GM19035 (cell line): Measurements from ENCODE around the gene CASP5.
"Not testable (repeated sequence)": the region's sequence is repeated elsewhere in the genome, so short reads cannot be mapped to it uniquely, and the experiment has no call there.

Experiments
- ATAC-seq: cut with Tn5 transposase; IDR thresholded peaks from one replicate; pipeline ENCODE4 v1.9.1; 2021; ENCODE audit not compliant: unreplicated experiment

Gene CASP5

GRCh38 chr11:105033781-105034180 lies 10.8 kb upstream of the CASP5 start:
- ATAC-seq, result no peak

GRCh38 chr11:105033343-105033742 lies 10.4 kb upstream of the CASP5 start:
- ATAC-seq, result no peak

GRCh38 chr11:105032495-105032894 lies 9.5 kb upstream of the CASP5 start:
- no peak for ATAC-seq

DNA sequence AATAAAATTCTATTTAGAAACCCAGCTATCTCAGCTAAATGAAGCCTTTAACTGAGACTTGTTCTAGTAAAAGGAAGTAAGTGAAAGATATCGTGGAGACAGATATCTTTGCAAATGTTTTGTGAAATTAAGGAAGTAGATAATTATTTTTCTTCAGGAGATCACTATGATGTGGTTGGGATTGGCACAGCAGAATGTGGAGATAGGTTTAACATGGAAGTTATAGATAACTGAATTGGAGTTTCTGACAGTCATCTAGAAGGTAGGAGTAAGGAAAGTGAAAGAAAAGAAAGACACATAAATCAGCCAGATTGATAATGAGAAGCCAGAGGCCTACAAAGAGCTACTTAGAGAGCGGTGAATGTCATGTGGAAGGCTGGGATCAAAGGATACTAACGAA lies 4.7 kb upstream of the CASP5 start:
- ATAC-seq, result no peak

DNA sequence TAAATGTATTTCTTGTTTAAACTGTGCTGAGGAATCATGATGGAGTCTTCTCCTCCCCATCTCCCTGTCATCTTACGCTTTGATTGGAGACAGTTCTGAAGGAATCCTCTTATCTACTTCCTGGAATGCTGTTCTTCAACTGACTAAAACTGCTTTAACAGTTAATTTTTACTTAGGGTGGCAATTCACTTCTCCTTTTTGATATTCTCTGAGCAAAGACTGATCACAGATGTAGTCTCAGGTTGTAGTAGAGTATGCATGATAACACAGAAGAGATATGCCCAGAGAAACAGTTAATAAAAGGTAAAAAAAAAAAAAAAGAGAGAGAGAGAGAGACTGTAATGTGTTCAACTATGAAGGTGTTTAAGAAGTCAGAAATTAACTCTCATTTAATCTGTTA lies 1.4 kb upstream of the CASP5 start:
- no peak for ATAC-seq

DNA sequence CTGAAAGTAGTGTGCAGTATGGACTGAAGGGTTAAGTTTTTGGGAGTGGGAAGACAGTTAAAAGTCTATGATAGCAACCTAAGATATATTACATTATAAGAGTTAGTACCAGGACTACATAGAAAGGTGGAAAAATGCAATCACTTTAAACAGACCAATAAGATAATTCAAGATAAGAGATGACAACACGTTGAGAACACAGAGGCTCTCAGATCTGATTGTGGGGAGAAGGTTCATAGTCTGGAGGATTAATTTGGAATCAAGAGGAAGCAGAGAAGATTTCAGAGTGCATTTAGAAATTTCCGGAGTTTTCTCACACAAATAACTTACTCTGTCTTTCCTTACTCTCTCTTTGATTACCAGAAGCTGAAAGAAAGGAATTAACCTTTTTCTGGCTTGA lies 441 bp downstream of the CASP5 start:
- no peak for ATAC-seq

DNA sequence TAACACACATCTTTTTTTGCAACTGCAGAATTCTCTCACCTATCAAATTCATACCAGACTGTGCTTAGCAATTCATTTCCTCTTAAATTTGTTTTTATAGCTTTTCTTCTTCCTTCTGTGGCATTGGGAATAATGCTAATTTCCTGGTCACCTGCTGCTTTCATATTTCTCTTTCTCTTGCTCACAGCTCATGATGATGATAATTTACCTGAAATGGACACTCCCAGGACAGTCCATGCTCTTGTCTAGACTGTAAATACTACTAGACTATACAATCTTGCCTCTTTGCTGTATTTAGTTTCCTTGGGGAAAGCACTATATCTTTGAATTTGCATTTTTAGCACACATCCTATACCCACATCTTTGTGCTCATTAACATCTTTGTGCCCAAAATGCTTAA lies 15.5 kb downstream of the CASP5 start:
- no peak for ATAC-seq

GRCh38 chr11:105005451-105005845 lies 17.5 kb downstream of the CASP5 start:
- no peak for ATAC-seq

DNA sequence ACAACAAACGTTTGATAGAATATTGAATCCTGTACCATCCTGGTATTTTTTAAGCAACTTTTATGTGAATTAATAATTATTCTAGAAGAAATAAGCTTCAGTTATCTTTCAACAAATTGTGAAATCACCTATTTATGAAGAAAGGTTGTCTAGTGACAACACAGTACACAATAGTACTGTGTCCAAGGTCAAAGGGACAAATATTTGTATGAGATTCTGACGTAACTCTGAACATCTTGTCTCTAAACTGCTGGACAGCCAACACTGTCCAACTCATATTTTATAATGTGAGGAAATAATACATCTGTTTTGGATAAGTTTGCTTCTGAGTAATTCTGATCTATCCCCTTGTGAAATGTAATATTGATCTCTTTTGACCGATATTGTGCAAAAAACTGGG lies 18.9 kb downstream of the CASP5 start:
- ATAC-seq, result no peak

- ATAC-seq, result no peak
Measured at GRCh38 chr11:105003151-105003550, 19.8 kb downstream of the CASP5 start.

- ATAC-seq, result peak; percentile 88
Measured at GRCh38 chr11:105000797-105001196, 22.2 kb downstream of the CASP5 start.

- ATAC-seq, result no peak
Measured at GRCh38 chr11:105000167-105000566, 22.8 kb downstream of the CASP5 start.

GRCh38 chr11:104999721-105000120 lies 23.2 kb downstream of the CASP5 start:
- no peak for ATAC-seq

- no peak for ATAC-seq
Measured at GRCh38 chr11:104997288-104997687, 25.7 kb downstream of the CASP5 start.

DNA sequence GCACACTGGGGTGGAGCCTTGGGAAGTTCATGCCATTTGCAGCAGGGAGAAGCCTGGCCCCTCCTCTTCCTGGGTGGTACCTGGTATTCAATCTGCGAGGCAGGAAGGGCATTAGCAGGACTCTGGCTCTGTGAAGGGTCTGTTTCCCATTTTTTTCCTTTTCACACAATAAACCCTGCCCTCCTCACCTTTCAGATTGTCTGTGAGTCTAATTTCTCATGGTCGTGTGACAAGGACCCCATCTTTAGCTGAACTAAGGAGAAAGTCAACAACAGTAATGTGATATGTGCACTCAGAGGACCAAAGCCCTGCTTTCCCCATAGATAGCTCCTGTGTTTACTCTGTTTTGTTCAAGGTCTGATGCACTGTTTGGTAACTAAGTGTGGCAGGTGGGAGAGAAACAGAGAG lies 28.0 kb downstream of the CASP5 start:
- ATAC-seq, result no peak

DNA sequence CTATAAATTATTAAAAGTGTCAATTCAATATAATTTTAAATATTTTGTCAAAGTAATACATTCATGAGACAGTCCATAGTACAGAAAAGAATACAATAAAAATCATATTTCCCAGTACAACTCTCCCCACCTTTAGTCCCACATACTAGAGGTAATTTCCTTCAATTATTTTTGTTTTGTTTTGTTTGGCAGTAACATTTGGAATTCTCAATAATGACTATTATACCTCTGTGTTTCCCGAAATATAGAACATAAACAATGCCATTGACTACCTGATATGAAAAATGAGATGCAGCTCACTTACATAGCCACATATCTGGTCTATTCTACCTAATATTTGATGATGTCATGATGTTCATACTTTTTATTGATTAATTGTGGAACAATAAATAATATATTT lies 30.2 kb downstream of the CASP5 start:
- no peak for ATAC-seq

DNA sequence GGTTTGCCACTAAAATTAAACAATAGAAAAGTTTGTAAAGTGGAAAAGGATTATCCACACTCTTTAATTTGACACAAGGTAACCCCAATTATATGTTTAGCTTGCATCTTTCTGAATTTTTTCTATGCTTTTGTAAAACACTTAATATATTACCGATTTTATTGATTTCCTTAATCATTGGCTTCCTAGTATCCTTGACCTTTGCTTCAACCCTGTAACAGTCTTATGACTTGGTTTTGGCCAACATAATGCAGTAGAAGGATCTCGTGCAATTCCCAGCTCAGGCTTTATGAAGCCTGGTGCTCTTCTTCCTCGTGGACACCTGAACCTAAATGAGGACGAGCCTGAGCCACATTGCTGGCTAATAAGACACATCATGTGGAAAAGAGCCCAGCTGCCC lies 31.0 kb downstream of the CASP5 start:
- no peak for ATAC-seq

- ATAC-seq, result no peak
Measured at GRCh38 chr11:104984808-104985207, 38.2 kb downstream of the CASP5 start.

- no peak for ATAC-seq
Measured at GRCh38 chr11:104979839-104980238, 43.1 kb downstream of the CASP5 start.

DNA sequence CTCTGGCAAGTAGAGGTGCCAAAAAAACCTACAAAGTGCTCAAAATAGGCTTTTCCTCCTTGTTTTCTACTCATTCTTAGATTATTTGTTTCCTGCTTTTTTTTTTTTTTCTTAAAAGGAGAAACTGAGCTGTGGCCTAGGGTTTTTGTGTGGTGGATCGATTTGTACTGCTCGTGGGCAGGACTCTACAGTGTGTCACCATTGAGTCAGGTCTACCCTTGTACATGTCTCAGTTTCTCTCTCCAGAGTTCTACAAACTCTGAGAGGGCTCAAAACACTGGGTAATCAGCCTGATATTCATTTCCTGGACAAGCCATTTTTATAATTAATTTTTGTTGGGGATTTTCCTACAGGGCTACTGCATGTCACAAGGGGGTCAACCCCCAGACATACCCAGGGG lies 49.4 kb downstream of the CASP5 start:
- ATAC-seq, result no peak

GRCh38 chr11:104972924-104973323 lies 50.0 kb downstream of the CASP5 start:
- not testable (repeated sequence) for ATAC-seq

DNA sequence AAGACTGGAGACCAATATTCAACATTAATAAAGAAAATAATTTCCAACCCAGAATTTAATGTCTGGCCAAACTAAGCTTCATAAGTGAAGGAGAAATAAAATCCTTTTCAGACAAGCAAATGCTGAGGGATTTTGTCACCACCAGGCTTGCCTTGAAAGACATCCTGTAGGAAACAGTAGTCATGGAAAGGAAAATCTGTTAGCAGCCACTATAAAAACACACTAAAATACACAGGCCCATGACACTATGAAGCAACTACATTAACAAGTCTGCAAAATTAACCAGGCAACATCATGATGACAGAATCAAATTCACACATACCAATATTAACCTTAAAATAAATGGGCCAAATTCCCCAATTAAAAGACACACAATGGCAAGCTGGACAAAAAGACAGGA lies 52.2 kb downstream of the CASP5 start:
- no peak for ATAC-seq

DNA sequence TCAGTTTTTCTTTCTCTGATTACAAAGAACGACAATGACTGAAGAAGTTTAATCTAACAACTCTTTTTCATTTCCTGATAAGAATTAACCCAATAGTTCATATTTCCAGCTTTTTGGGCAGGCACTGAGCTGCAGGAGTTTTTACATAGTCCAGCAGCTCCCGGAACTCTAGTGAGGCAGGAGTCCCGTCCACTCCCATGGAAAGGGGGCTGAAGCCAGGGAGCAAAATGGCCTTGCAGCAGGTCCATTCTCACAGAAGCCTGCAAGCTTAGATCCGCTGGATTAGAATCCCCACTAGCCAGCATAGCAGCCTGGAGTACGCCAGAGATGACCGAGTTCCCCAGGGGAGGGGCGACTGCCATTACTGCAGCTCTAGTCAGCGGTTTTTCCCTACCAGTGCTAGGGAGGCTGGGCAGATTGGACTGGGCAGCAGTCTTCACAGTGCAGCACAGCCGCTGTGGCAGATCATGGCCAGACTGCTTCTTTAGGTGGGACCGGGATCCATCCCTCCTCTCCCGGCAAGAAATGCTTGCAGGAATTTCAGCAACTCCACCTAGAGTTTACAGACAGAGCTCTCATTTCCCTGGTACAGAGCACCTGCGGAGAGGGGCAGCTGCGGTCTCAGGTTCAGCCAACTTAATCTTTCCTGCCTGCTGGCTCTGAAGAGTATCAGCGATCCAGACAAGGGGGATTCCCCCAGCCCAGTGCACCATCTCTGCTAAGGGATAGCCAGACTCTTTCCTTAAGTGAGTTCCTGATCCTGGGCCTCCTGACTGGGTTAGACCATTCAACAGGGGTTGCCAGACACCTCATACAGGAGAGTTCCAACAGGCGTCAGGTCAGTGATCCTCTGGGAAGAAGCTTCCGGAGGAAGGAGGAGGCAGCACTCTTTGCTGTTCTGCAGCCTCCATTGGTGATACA lies 53.9 kb downstream of the CASP5 start:
- peak; percentile 37 for ATAC-seq
